GM19452 (cell line): ENCODE results near the gene GALNT14.
"Not testable (repeated sequence)": the region's sequence is repeated elsewhere in the genome, so short reads cannot be mapped to it uniquely, and the experiment has no call there.

Experiments used
- ATAC-seq: cut with Tn5 transposase; IDR thresholded peaks from one replicate; pipeline ENCODE4 v1.9.1; 2021; ENCODE audit not compliant: unreplicated experiment

GALNT14 gene

GRCh38 chr2:30910686-30911085 is 227.6 kb downstream of the GALNT14 start:
- ATAC-seq, result no peak

- ATAC-seq, result not testable (repeated sequence)
Observed at GRCh38 chr2:30904437-30904836, 233.8 kb downstream of the GALNT14 start.

GRCh38 chr2:30903326-30903725 is 234.9 kb downstream of the GALNT14 start:
- no peak for ATAC-seq

- ATAC-seq, result no peak
Observed at GRCh38 chr2:30900381-30900780, 237.9 kb downstream of the GALNT14 start.

GRCh38 chr2:30899516-30900054 is 238.7 kb downstream of the GALNT14 start:
- no peak for ATAC-seq

DNA sequence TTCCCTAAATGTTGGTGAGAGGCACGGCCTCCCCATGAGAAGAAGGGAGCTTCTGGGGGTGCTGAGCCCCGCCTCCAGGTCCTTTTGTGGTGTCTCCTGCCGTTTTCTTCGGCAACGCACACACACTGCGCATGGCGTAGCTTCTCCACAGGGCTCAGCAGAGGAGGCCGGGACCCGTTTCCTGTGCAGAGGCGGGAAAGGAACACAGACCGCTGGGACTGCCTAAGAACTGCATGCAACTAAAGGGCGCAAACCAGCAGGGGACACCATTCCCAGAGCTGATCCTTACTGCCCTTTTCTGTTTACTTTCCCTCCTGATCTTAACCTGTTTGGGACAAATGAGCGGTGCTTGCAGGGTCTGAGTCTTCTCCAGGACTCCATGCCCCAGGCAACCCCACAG is 240.7 kb downstream of the GALNT14 start:
- no peak for ATAC-seq

DNA sequence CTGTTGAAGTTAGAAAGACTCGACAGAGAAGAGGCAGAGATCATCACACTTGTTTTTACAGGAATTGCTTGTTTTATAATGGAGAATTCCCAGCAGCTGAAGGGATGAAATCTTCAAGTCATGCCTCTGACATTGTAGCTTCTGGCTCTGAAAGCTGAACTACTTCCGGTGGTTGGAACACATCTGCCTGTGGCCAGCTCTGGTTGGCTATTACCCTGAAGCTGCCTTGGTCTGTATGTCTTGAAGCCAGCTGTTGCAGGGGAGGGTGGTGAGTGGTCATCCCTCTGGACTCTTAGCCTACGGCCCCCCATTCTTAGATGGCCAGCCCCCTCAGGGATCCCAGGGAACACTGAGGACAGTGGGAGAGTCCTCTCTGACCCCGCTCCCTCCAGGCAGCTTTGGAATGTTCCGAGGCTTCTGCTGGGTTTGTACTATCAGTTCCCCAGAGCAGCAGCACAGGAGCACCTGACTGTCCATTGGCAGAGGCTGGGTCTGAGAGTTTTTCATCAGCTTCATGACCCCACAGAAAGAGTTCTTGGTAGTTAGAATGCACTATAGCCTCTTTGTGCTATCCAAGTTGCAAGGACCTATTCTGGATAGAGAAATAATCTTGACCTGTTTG is 243.6 kb downstream of the GALNT14 start:
- no peak for ATAC-seq

DNA sequence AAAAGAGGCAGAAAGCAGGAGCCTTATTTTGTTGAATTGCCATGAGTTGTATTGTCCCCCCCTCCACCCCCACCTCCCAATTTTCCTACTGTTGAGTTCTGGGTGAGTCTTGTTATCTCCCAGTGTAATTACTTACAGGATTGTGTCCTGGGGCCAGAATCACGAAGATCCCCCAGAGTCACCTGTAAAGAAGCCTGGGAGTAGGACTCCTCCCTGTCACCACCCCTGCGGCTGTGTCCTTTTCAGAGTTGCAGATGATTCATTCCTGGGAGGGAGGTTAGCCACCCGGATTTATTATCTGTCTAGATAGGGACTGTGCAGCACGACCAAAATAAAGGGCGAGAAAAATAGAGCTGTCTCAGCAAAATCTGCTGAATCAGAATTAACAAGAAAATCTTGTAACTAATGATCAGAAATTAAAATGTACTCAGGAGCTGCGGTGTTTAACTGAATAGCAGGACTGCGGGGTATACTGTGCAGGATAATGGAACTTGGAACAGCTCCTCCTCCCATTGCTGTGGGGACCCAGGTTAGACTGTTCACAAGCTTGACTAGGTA is 249.3 kb downstream of the GALNT14 start:
- no peak for ATAC-seq

- no peak for ATAC-seq
Observed at GRCh38 chr2:30886080-30886479, 252.2 kb downstream of the GALNT14 start.

DNA sequence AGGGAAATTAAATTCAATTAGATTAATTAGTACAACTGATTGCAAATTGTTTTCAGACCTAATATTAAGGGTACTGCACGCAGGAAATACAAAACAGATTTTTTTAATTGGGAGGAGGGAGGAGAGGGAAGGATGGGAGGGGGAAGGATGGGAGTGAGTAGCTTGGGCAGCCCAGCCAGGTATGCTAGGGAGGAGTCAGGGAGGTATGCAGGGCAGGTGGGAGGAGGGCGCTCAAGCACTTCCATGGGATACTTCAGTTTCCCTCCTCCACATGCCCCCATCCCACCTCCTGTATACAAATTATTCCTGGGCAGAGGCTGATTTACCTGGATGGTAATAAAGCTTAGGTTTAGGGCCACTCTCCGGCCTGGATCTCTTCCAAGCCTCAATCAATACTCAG is 254.4 kb downstream of the GALNT14 start:
- no peak for ATAC-seq

- no peak for ATAC-seq
Observed at GRCh38 chr2:30883184-30883583, 255.1 kb downstream of the GALNT14 start.

- ATAC-seq, result no peak
Observed at GRCh38 chr2:30880516-30880915, 257.7 kb downstream of the GALNT14 start.

GRCh38 chr2:30877833-30878232 is 260.4 kb downstream of the GALNT14 start:
- no peak for ATAC-seq

DNA sequence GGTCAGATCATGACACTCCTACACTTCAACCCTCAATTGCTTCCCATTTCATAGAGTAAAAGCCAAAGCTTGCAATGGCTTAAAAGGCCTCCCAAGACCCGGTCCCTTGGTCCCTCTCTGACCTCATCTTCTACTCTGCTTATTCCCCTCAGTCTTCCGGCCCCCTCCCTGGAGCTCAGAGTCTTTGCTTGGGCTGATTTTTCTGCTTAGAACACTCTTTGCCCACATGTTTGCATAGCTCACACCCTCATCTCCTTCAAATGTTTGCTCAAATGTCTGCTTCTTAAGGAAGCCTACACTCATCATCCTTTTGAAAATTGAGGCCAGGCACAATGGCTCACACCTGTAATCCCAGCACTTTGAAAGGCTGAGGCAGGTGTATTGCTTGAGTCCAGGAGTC is 265.4 kb downstream of the GALNT14 start:
- ATAC-seq, result no peak

GRCh38 chr2:30871980-30872789 is 266.1 kb downstream of the GALNT14 start:
- ATAC-seq, result no peak

DNA sequence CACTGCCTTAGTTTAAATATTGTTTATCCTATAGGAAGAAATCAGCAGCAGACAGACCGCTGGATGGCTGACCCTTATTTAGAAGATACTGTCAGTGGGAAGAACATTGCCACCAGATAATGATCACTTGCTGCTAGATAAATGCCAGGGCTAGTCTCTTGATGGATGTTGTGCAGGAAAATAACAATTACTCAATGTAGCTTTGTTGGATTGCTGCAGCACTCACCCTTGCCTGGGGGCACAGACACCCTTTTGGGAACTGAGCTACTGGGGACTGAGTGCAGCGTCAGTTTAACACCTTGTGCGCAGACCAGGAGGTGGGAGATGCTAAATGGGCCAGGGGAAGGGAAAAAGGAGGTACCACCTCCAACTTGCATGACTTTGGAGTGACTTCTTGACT is 266.8 kb downstream of the GALNT14 start:
- no peak for ATAC-seq

GRCh38 chr2:30869988-30870387 is 268.3 kb downstream of the GALNT14 start:
- ATAC-seq, result no peak

GRCh38 chr2:30867385-30867784 is 270.9 kb downstream of the GALNT14 start:
- no peak for ATAC-seq

DNA sequence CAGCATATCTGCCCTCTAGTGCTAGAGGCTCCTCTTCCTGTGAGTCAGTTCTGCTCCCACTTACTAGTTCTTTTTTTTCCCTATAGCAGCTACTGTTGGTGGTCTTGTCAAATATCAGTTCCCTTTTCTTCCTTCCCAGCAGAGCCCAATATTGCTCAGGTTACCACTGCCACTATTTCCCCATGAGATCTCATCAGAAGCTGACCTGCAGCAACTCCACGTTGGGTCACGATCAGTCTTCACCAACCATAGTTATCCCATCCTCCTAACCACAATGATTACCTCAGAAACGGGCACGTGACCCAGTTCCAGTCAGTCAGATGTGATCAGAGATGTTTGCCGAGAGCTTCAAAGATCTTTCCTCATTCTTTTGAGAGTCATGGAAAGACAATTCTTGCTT is 271.3 kb downstream of the GALNT14 start:
- ATAC-seq, result no peak

GRCh38 chr2:30865892-30866681 is 272.2 kb downstream of the GALNT14 start:
- no peak for ATAC-seq

DNA sequence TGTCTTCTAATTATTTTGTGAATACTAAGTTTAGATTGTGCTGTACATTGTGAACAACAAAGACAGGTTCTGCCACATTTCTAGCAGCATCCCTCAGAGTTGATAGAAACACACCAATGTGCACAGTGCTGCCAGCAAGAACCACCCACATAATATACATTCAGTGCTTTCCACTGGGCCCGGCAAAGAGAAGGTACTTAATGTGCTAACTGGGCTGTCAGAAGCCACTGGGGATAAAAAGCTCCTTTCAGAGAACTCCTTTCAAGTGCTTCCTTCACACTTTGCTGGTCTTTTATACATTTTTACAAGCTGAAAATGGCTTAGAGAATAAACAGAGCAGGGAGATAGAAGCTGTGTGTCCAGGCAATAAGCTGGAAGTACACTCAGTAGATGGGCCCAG is 273.0 kb downstream of the GALNT14 start:
- ATAC-seq, result no peak
